Measurements from ENCODE around the gene GFY.

The GFY gene

DNA sequence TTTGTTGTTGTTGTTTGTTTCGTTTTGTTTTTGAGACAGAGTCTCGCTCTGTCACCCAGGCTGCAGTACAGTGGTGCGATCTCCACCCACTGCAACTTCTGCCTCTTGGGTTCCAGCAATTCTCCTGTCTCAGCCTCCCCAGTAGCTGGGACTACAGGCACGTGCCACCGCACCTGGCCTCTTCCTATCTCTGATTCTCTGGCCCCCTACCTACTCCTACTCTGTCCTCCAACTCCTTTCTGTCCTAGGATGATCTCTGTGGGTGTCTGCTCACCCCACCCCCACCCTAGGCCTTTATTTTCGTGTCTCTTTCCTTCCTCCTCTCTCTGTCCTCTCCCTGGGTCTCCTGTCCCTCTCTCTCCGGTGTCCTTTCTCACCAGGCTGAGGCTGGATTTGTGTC, 25.2 kb downstream of the GFY start:
- ChIA-PET POLR2A (no interaction called here), CTCF (interaction anchor here (2.4 kb wide), 1 partner anchor 8 kb away, joined by 8 read pairs; no protein-coding TSS in a partner anchor)
- TF ChIP-seq CTCF (IDR thresholded peaks at IDR 0.05; ENCODE audit: control extremely low read depth, extremely low read depth, low read depth, missing control alignments), result no peak
- DNase-seq (ENCODE audit: extremely low spot score), result no peak

GRCh38 chr19:49451430-49452181, 26.4 kb downstream of the GFY start, which contains the start of gene PIH1D1:
Gene PIH1D1, minus strand, starts transcription at chr19:49451814. Its CDS starts 240 bp downstream, at chr19:49451574.
- peak; percentile 92 for DNase-seq (ENCODE audit: extremely low spot score)
- CTCF ChIA-PET, result interaction anchor here (0.7 to 3.2 kb wide), 8 partner anchors 9 to 230 kb away, joined by 3 to 15 read pairs (median 3); partner anchors contain the start of gene KASH5
- no peak for TF ChIP-seq CTCF (IDR thresholded peaks at IDR 0.05; ENCODE audit: control extremely low read depth, extremely low read depth, low read depth, missing control alignments)
- POLR2A ChIA-PET, result interaction anchor here (0.5 to 1.4 kb wide), 5 partner anchors 9 to 938 kb away, joined by 3 to 11 read pairs (median 4); no protein-coding TSS in a partner anchor

DNA sequence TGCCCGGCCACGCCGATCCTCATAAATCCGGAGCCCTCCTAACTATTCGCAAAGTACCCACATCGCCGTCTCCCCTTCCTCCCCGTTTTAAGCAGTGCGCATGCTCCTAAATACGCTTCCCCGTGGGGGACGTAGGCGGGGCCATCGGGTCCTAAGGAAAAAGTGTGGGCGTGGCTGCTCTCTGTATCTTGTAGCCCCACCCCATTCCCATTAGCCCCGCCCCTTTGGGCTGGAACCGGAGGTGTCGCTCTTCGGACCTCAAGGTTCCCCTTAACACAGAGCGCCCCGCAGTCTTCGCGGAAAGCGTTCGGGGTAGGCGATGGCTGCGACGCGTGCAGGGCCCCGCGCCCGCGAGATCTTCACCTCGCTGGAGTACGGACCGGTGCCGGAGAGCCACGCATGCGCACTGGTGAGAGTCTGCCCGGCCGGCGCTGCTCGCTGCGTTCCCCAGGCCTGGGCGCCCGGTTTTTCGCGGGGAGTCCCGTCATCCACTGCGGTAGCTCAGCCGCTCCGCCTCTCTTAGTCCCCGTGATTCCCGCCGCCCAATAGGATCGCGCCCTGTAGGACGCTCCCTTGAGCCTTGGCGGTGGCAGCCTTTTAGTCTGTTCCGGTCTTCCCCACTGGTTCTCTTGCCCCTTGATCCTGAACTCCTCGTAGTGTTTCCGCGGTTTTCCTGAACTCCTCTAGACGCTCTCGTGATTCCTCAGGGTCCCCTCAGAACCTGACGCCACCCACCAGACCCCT, 28.0 kb downstream of the GFY start, which contains the start of gene ALDH16A1:
Gene ALDH16A1, plus strand, starts transcription at position 213 of the 744 bp plus-strand sequence. Its CDS starts 107 bp downstream, at position 320.
- ChIA-PET CTCF (interaction anchor here (1.0 to 3.2 kb wide), 5 partner anchors 8 to 238 kb away, joined by 3 to 15 read pairs (median 4); partner anchors contain the start of gene SLC17A7), POLR2A (interaction anchor here (0.6 to 1.0 kb wide), 4 partner anchors 11 to 148 kb away, joined by 3 to 5 read pairs (median 4); partner anchors contain the start of gene FLT3LG)

DNA sequence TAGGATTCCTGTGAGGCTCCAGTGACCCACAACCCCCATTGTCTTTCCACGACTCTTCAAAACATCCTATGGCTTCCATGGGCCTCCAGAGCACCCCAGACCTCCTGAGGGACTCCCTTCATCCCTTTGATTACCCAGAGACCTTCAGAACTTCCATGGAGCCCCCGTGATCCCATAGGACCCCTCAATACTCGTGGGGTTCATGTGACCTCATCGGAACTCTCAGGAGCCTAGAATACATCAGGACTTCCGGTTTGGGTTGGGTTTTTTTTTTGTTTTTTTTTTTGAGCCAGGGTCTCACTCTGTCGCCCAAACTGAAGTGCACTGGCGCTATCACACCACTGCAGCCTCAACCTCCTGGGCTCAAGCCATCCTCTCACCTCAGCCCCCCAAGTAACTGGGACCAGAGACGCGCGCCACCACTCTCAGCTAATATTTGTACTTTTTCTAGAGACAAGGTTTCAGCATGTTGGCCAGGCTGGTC, 28.6 kb downstream of the GFY start:
- no peak for TF ChIP-seq CTCF (IDR thresholded peaks at IDR 0.05; ENCODE audit: control extremely low read depth, extremely low read depth, low read depth, missing control alignments)
- ChIA-PET POLR2A (interaction anchor here (1.0 kb wide), 2 partner anchors 11 to 20 kb away, joined by 3 to 4 read pairs; partner anchors contain the start of gene FLT3LG), CTCF (interaction anchor here (1.0 to 8.0 kb wide), 5 partner anchors 9 to 19 kb away, joined by 3 to 72 read pairs (median 5); partner anchors contain the start of genes FLT3LG and SLC17A7)
- DNase-seq (ENCODE audit: extremely low spot score), result no peak

More for the DNA sequence above, 28.0 kb downstream of the GFY start, which contains the start of gene ALDH16A1:
- no peak for TF ChIP-seq CTCF (IDR thresholded peaks at IDR 0.05; ENCODE audit: control extremely low read depth, extremely low read depth, low read depth, missing control alignments)
- peak; percentile 97 for DNase-seq (ENCODE audit: extremely low spot score)

- no peak for TF ChIP-seq CTCF (IDR thresholded peaks at IDR 0.05; ENCODE audit: control extremely low read depth, extremely low read depth, low read depth, missing control alignments)
- DNase-seq (ENCODE audit: extremely low spot score), result no peak
- ChIA-PET POLR2A (interaction anchor here (0.8 kb wide), 1 partner anchor 23 kb away, joined by 3 read pairs; no protein-coding TSS in a partner anchor), CTCF (interaction anchor here (0.7 to 8.0 kb wide), 2 partner anchors 16 to 223 kb away, joined by 3 to 72 read pairs; partner anchors contain the start of gene FLT3LG)
Observed at GRCh38 chr19:49455773-49456172, 30.6 kb downstream of the GFY start.
